Testis (tissue), 3 donors: Measurements from ENCODE around the gene MAN1A2. TPM values are rescaled to one million over a fixed set of nuclear protein-coding genes. Genes with fewer than 3 reads are reported as not detected.

Experiments used
- DNase-seq: peaks from one replicate; pipeline ENCODE4 v3.0.0-alpha.2; 2019
- H3K27ac ChIP-seq, 2 donors: fragments of 200-600 bp; sonication (generic); one replicate each; pipeline ENCODE4 v1.5.1; 2019
- H3K27me3 ChIP-seq: fragments of 200-600 bp; sonication (generic); one replicate; pipeline ENCODE4 v1.5.1; 2019
- H3K36me3 ChIP-seq: fragments of 200-600 bp; sonication (generic); one replicate; pipeline ENCODE4 v1.5.1; 2017; ENCODE audit warnings: low read depth; ENCODE audit errors: missing control alignments
- H3K4me1 ChIP-seq: fragments of 200-600 bp; sonication (generic); one replicate; pipeline ENCODE4 v1.5.1; 2019
- H3K4me3 ChIP-seq, 2 donors: fragments of 200-600 bp; sonication (generic); one replicate each; pipeline ENCODE4 v1.5.1; 2017 to 2019
- H3K9me3 ChIP-seq: fragments of 200-600 bp; sonication (generic); one replicate; pipeline ENCODE4 v1.5.1; 2017
- POLR2A ChIP-seq: fragments of 450-650 bp; IDR thresholded peaks from one replicate; pipeline ENCODE4 v1.6.1; 2017; ENCODE audit warnings: antibody characterized with exemption, mild to moderate bottlenecking, moderate library complexity
- WGBS, 2 donors: methylation state at CpG; one replicate each; pipeline ENCODE4 v1.1.5; 2018; 5-methylcytosine and 5-hydroxymethylcytosine counted together
- intact Hi-C: fragments of 100-400 bp; cut with DNase I; formaldehyde crosslinking; loops from one replicate; pipeline ENCODE4 v1.15.1; 2023; ENCODE audit warnings: low total_unique reads
- polyA plus RNA-seq: library from polyadenylated mRNA; stranded (reverse); fragments of 350-450 nt; fragmentation: Illumina TruSeq; extraction: RNeasy Lipid Tissue Mini Kit (QIAGEN cat#74804); gene quantifications from one replicate; pipeline ENCODE4 v1.2.3, GENCODE V29; 2014; ENCODE audit warnings: low read depth, low replicate concordance; ENCODE audit not compliant: insufficient read depth
- total RNA-seq, 2 donors: library from RNA; depleted of rRNA; stranded (reverse); fragments of >200 nt; gene quantifications; one replicate each; pipeline ENCODE4 v1.2.3, GENCODE V29; 2016
- TF ChIP-seq, protein P1 (sequence below), 3 experiments: fragments of 450-650 bp in 2 of 3; fragments of 200-600 bp in 1 of 3; sonication (generic) in 1 of 3; IDR thresholded peaks; one replicate each; pipeline ENCODE4 v1.5.1; 2016 to 2019; ENCODE audit warnings: antibody characterized with exemption in 3 of 3, mild to moderate bottlenecking in 2 of 3, moderate library complexity in 1 of 3

The MAN1A2 gene
- total and polyA plus RNA-seq, 3 donors from 2014 or later, result 15.0 to 69.5 (median 64.3) TPM

DNA sequence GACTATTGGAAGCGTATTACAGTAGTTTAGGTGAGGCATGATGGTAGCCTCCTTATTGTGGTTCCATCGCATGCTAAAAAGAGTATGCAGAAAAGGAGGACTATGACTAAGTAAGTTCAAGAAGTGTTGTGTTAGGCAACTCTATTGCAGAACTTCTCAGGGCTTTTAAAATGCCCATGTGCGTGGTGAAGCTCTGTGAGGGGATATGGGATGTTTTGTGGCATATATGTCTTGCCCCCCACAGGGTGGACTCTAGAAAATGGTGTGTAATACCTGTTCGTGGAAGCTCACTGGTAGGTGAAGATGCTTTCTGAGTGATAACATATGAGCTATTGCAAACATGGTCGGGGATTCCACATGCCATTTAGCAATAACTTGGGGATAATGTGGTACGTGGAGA lies 31.7 kb downstream of the MAN1A2 start:
- WGBS, 2 donors, result 79 to 83% methylated on average over 6 of the region's 6 CpGs
- no peak for DNase-seq
- no peaks in the 10 kb centered on the region for H3K27me3 ChIP-seq
- no peaks in the 10 kb centered on the region for H3K36me3 ChIP-seq
- no peak overlapping the region for H3K4me3 ChIP-seq
- no peak overlapping the region for H3K27ac ChIP-seq
- TF ChIP-seq, protein P1, sequence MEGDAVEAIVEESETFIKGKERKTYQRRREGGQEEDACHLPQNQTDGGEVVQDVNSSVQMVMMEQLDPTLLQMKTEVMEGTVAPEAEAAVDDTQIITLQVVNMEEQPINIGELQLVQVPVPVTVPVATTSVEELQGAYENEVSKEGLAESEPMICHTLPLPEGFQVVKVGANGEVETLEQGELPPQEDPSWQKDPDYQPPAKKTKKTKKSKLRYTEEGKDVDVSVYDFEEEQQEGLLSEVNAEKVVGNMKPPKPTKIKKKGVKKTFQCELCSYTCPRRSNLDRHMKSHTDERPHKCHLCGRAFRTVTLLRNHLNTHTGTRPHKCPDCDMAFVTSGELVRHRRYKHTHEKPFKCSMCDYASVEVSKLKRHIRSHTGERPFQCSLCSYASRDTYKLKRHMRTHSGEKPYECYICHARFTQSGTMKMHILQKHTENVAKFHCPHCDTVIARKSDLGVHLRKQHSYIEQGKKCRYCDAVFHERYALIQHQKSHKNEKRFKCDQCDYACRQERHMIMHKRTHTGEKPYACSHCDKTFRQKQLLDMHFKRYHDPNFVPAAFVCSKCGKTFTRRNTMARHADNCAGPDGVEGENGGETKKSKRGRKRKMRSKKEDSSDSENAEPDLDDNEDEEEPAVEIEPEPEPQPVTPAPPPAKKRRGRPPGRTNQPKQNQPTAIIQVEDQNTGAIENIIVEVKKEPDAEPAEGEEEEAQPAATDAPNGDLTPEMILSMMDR (IDR thresholded peaks at IDR 0.05), result no peak
- no peak for TF ChIP-seq POLR2A
- intact Hi-C loops, result no loop called here
- peaks cover 5% of the 10 kb centered on the region for H3K4me1 ChIP-seq
- no peaks in the 10 kb centered on the region for H3K9me3 ChIP-seq

GRCh38 chr1:117401761-117402160 lies 34.5 kb downstream of the MAN1A2 start:
- intact Hi-C loops, result no loop called here
- Histone ChIP-seq H3K4me1 (no peaks in the 10 kb centered on the region), H3K4me3 (no peak overlapping the region)

GRCh38 chr1:117403597-117403996 lies 36.3 kb downstream of the MAN1A2 start:
- intact Hi-C loops, result no loop called here
- WGBS, 2 donors, result 98 to 100% methylated on average over 3 of the region's 3 CpGs
- TF ChIP-seq POLR2A, result no peak
- TF ChIP-seq, protein P1 (IDR thresholded peaks at IDR 0.05), result no peak
- Histone ChIP-seq H3K9me3 (no peaks in the 10 kb centered on the region), H3K4me1 (no peaks in the 10 kb centered on the region), H3K27me3 (no peaks in the 10 kb centered on the region), H3K4me3 (no peak overlapping the region), H3K27ac (no peak overlapping the region), H3K36me3 (no peaks in the 10 kb centered on the region)
- no peak for DNase-seq

More at GRCh38 chr1:117401761-117402160, 34.5 kb downstream of the MAN1A2 start:
- TF ChIP-seq, protein P1 (IDR thresholded peaks at IDR 0.05), result no peak
- TF ChIP-seq POLR2A, result no peak
- Histone ChIP-seq H3K27me3 (no peaks in the 10 kb centered on the region), H3K9me3 (no peaks in the 10 kb centered on the region), H3K27ac (no peak overlapping the region), H3K36me3 (no peaks in the 10 kb centered on the region)
- no peak for DNase-seq

DNA sequence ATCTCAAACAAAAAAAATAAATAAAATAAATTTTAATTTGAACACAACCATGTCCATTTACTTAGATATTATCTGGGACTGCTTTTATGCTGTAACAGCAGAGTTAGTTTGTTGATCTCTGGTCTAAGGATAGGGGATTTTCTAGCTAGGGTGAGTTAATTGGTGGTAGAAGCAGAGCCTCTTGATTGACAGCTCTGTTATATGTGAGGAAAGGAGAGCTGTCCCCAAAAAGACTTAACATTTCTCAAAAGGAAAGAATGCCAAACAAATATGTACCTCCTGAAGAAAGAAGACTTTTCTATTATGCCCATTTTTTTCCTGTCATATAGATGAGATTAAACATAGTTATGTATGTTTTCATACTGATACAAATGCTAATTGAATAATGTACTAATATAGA lies 37.8 kb downstream of the MAN1A2 start:
- no peaks in the 10 kb centered on the region for H3K36me3 ChIP-seq
- no peaks in the 10 kb centered on the region for H3K4me1 ChIP-seq
- H3K27me3 ChIP-seq, result no peaks in the 10 kb centered on the region
- TF ChIP-seq, protein P1 (IDR thresholded peaks at IDR 0.05), result no peak
- no peak for TF ChIP-seq POLR2A
- H3K4me3 ChIP-seq, result no peak overlapping the region
- H3K27ac ChIP-seq, result no peak overlapping the region
- intact Hi-C loops, result no loop called here
- DNase-seq, result no peak
- H3K9me3 ChIP-seq, result no peaks in the 10 kb centered on the region

DNA sequence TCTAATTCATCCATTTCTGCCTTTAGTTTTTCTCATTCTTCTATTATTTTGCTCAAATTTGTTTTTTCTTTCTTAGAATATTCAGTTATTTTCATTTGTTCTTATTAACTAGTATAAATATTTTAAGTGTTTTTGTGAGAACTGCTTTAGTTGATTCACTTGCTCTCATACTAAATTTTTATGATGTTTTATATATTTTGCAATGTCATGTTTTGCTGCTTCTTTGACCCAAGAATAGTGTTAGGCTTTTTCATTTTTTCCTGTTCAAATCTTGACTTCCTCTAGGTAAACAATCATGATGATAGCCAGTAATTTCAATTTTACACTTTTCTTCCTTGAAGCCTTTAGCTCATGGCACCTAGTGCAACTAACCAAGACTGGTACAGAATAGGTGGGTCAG lies 45.2 kb downstream of the MAN1A2 start:
- no peaks in the 10 kb centered on the region for H3K9me3 ChIP-seq
- TF ChIP-seq POLR2A, result no peak
- TF ChIP-seq, protein P1 (IDR thresholded peaks at IDR 0.05), result no peak
- H3K27ac ChIP-seq, result no peak overlapping the region
- H3K4me1 ChIP-seq, result no peaks in the 10 kb centered on the region
- no peak overlapping the region for H3K4me3 ChIP-seq
- no peaks in the 10 kb centered on the region for H3K36me3 ChIP-seq
- intact Hi-C loops, result no loop called here
- no peak for DNase-seq
- H3K27me3 ChIP-seq, result no peaks in the 10 kb centered on the region
